Activated naive CD4-positive, alpha-beta T cell treated with anti-CD3 and anti-CD28 coated beads, Interleukin-2, amount 50 U/mL, for 24 hours (primary cell): Measurements from ENCODE around the gene THEM4.

ENCODE experiments used
- H3K27ac Mint-ChIP-seq: one replicate; pipeline ENCODE4 v1.8.0; 2021; ENCODE audit warnings: mild to moderate bottlenecking, mixed read lengths
- H3K27me3 Mint-ChIP-seq: one replicate; pipeline ENCODE4 v1.8.0; 2021; ENCODE audit warnings: mixed read lengths
- H3K36me3 Mint-ChIP-seq: one replicate; pipeline ENCODE4 v1.8.0; 2021; ENCODE audit warnings: mixed read lengths
- H3K4me1 Mint-ChIP-seq: one replicate; pipeline ENCODE4 v1.8.0; 2021; ENCODE audit warnings: mixed read lengths
- H3K4me3 Mint-ChIP-seq: one replicate; pipeline ENCODE4 v1.8.0; 2021; ENCODE audit warnings: mild to moderate bottlenecking, mixed read lengths
- H3K9me3 Mint-ChIP-seq: one replicate; pipeline ENCODE4 v1.8.0; 2021; ENCODE audit warnings: mixed read lengths

The THEM4 gene

GRCh38 chr1:151841141-151841540 is 68.2 kb downstream of the THEM4 start:
- no peaks in the 10 kb centered on the region for H3K27me3 Mint-ChIP-seq
- no peaks in the 10 kb centered on the region for H3K9me3 Mint-ChIP-seq
- H3K27ac Mint-ChIP-seq = no peak overlapping the region
- no peak overlapping the region for H3K4me3 Mint-ChIP-seq
- H3K36me3 Mint-ChIP-seq = peaks cover 4% of the 10 kb centered on the region
- H3K4me1 Mint-ChIP-seq = peaks cover 35% of the 10 kb centered on the region

- H3K4me3 Mint-ChIP-seq = peak overlapping the region; percentile 86
- H3K9me3 Mint-ChIP-seq = no peaks in the 10 kb centered on the region
- H3K36me3 Mint-ChIP-seq = peaks cover 2% of the 10 kb centered on the region
- peaks cover 35% of the 10 kb centered on the region for H3K4me1 Mint-ChIP-seq
- no peaks in the 10 kb centered on the region for H3K27me3 Mint-ChIP-seq
- H3K27ac Mint-ChIP-seq = no peak overlapping the region
Observed at GRCh38 chr1:151840421-151840820, 68.9 kb downstream of the THEM4 start.

GRCh38 chr1:151839457-151840403 is 69.6 kb downstream of the THEM4 start, which contains the start of gene C2CD4D:
TSS of gene C2CD4D (minus strand) at chr1:151839820. CDS start at chr1:151838989, 831 bp downstream.
- peak within 1 kb of the TSS; percentile 89 for H3K27ac Mint-ChIP-seq
- peak within 1 kb of the TSS; percentile 86 for H3K4me3 Mint-ChIP-seq

GRCh38 chr1:151839082-151839412 is 70.3 kb downstream of the THEM4 start:
- no peaks in the 10 kb centered on the region for H3K27me3 Mint-ChIP-seq
- peaks cover 38% of the 10 kb centered on the region for H3K4me1 Mint-ChIP-seq
- peaks cover 2% of the 10 kb centered on the region for H3K36me3 Mint-ChIP-seq

More at GRCh38 chr1:151839457-151840403, 69.6 kb downstream of the THEM4 start, which contains the start of gene C2CD4D:
- peaks cover 35% of the 10 kb centered on the region for H3K4me1 Mint-ChIP-seq
- H3K27me3 Mint-ChIP-seq = no peaks in the 10 kb centered on the region
- peaks cover 2% of the 10 kb centered on the region for H3K36me3 Mint-ChIP-seq
- no peaks in the 10 kb centered on the region for H3K9me3 Mint-ChIP-seq

GRCh38 chr1:151838222-151839081 is 70.9 kb downstream of the THEM4 start:
- H3K4me3 Mint-ChIP-seq = peak overlapping the region; percentile 86
- H3K4me1 Mint-ChIP-seq = peaks cover 44% of the 10 kb centered on the region
- no peaks in the 10 kb centered on the region for H3K9me3 Mint-ChIP-seq
- peaks cover 2% of the 10 kb centered on the region for H3K36me3 Mint-ChIP-seq
- H3K27ac Mint-ChIP-seq = peak overlapping the region; percentile 41
- no peaks in the 10 kb centered on the region for H3K27me3 Mint-ChIP-seq

More at GRCh38 chr1:151839082-151839412, 70.3 kb downstream of the THEM4 start:
- Mint-ChIP-seq H3K9me3 (no peaks in the 10 kb centered on the region), H3K27ac (peak overlapping the region; percentile 41), H3K4me3 (peak overlapping the region; percentile 86)

- H3K27ac Mint-ChIP-seq = peak overlapping the region; percentile 92
- H3K4me3 Mint-ChIP-seq = peak overlapping the region; percentile 92
- no peaks in the 10 kb centered on the region for H3K9me3 Mint-ChIP-seq
- peaks cover 48% of the 10 kb centered on the region for H3K4me1 Mint-ChIP-seq
- H3K27me3 Mint-ChIP-seq = no peaks in the 10 kb centered on the region
- peaks cover 2% of the 10 kb centered on the region for H3K36me3 Mint-ChIP-seq
Observed at GRCh38 chr1:151837884-151838221, 71.5 kb downstream of the THEM4 start.

GRCh38 chr1:151837197-151837596 is 72.1 kb downstream of the THEM4 start:
- Mint-ChIP-seq H3K36me3 (peaks cover 2% of the 10 kb centered on the region), H3K27ac (peak overlapping the region; percentile 92), H3K4me1 (peaks cover 51% of the 10 kb centered on the region), H3K9me3 (no peaks in the 10 kb centered on the region), H3K4me3 (peak overlapping the region; percentile 92), H3K27me3 (no peaks in the 10 kb centered on the region)

GRCh38 chr1:151835596-151835995 is 73.7 kb downstream of the THEM4 start:
- H3K36me3 Mint-ChIP-seq = no peaks in the 10 kb centered on the region
- H3K27me3 Mint-ChIP-seq = no peaks in the 10 kb centered on the region
- no peak overlapping the region for H3K4me3 Mint-ChIP-seq
- no peaks in the 10 kb centered on the region for H3K9me3 Mint-ChIP-seq
- H3K4me1 Mint-ChIP-seq = peaks cover 48% of the 10 kb centered on the region
- H3K27ac Mint-ChIP-seq = peak overlapping the region; percentile 82

GRCh38 chr1:151834239-151834638 is 75.1 kb downstream of the THEM4 start:
- Mint-ChIP-seq H3K36me3 (no peaks in the 10 kb centered on the region), H3K9me3 (no peaks in the 10 kb centered on the region), H3K27ac (no peak overlapping the region), H3K27me3 (no peaks in the 10 kb centered on the region), H3K4me3 (no peak overlapping the region), H3K4me1 (peaks cover 51% of the 10 kb centered on the region)

GRCh38 chr1:151833172-151833900 is 76.0 kb downstream of the THEM4 start:
- H3K4me3 Mint-ChIP-seq = no peak overlapping the region
- no peaks in the 10 kb centered on the region for H3K9me3 Mint-ChIP-seq
- H3K27me3 Mint-ChIP-seq = no peaks in the 10 kb centered on the region
- peaks cover 59% of the 10 kb centered on the region for H3K4me1 Mint-ChIP-seq
- no peak overlapping the region for H3K27ac Mint-ChIP-seq
- no peaks in the 10 kb centered on the region for H3K36me3 Mint-ChIP-seq

GRCh38 chr1:151832318-151832980 is 76.9 kb downstream of the THEM4 start:
- H3K4me1 Mint-ChIP-seq = peaks cover 64% of the 10 kb centered on the region
- H3K4me3 Mint-ChIP-seq = no peak overlapping the region
- peak overlapping the region; percentile 19 for H3K27ac Mint-ChIP-seq
- H3K9me3 Mint-ChIP-seq = no peaks in the 10 kb centered on the region
- no peaks in the 10 kb centered on the region for H3K27me3 Mint-ChIP-seq
- H3K36me3 Mint-ChIP-seq = no peaks in the 10 kb centered on the region

- Mint-ChIP-seq H3K36me3 (no peaks in the 10 kb centered on the region), H3K9me3 (no peaks in the 10 kb centered on the region), H3K4me3 (no peak within 1 kb of the TSS), H3K27me3 (no peaks in the 10 kb centered on the region), H3K27ac (peak within 1 kb of the TSS; percentile 19), H3K4me1 (peaks cover 56% of the 10 kb centered on the region)
Observed at GRCh38 chr1:151831605-151832004, 77.7 kb downstream of the THEM4 start, which contains the start of gene RORC. TSS of gene RORC (minus strand) at chr1:151831802. CDS start at chr1:151831764, 38 bp downstream.

- Mint-ChIP-seq H3K4me3 (no peak overlapping the region), H3K4me1 (peaks cover 53% of the 10 kb centered on the region), H3K27me3 (no peaks in the 10 kb centered on the region), H3K27ac (no peak overlapping the region), H3K36me3 (no peaks in the 10 kb centered on the region), H3K9me3 (no peaks in the 10 kb centered on the region)
Observed at GRCh38 chr1:151831256-151831591, 78.1 kb downstream of the THEM4 start.

- H3K9me3 Mint-ChIP-seq = no peaks in the 10 kb centered on the region
- H3K36me3 Mint-ChIP-seq = no peaks in the 10 kb centered on the region
- H3K27ac Mint-ChIP-seq = no peak overlapping the region
- H3K4me3 Mint-ChIP-seq = no peak overlapping the region
- H3K4me1 Mint-ChIP-seq = peaks cover 57% of the 10 kb centered on the region
- H3K27me3 Mint-ChIP-seq = no peaks in the 10 kb centered on the region
Observed at GRCh38 chr1:151830055-151830454, 79.3 kb downstream of the THEM4 start.
